Breast epithelium (tissue), 3 donors: ENCODE data around the gene RHOJ.

Experiments used
- POLR2A ChIP-seq: fragments of 450-650 bp; IDR thresholded peaks from one replicate; pipeline ENCODE4 v1.6.1; 2016; ENCODE audit warnings: antibody characterized with exemption, mild to moderate bottlenecking, moderate library complexity
- POLR2AphosphoS5 ChIP-seq, 3 donors: sonication (generic); formaldehyde crosslinking; IDR thresholded peaks; one replicate each; pipeline ENCODE4 v1.6.1; 2017; ENCODE audit warnings: antibody characterized with exemption in 3 of 3
- TF ChIP-seq, protein P1 (sequence below), 3 donors: fragments of 450-650 bp; IDR thresholded peaks; one replicate each; pipeline ENCODE4 v1.5.1; 2016 to 2017; ENCODE audit warnings: antibody characterized with exemption in 3 of 3, mild to moderate bottlenecking in 3 of 3, moderate library complexity in 3 of 3

DNA sequence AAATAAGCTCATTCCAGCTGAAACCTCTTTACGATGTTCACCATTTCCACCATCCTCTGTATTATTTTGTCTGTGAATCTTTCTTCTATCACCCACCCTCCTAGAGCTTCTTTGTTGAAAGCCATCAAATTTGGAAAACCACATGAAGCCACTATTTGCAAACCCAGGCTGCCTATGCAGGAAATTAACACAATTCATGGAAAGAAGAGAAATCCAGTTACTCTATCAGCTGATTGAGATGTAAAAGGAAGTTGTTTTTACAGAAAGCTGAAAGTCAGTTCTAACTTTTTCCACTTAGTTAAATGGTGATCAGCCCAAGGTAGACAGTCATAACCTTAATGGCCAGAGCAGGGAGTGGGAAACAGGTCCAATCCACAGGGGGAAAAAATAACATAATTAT is 6.6 kb downstream of the RHOJ start:
- TF ChIP-seq, protein P1, sequence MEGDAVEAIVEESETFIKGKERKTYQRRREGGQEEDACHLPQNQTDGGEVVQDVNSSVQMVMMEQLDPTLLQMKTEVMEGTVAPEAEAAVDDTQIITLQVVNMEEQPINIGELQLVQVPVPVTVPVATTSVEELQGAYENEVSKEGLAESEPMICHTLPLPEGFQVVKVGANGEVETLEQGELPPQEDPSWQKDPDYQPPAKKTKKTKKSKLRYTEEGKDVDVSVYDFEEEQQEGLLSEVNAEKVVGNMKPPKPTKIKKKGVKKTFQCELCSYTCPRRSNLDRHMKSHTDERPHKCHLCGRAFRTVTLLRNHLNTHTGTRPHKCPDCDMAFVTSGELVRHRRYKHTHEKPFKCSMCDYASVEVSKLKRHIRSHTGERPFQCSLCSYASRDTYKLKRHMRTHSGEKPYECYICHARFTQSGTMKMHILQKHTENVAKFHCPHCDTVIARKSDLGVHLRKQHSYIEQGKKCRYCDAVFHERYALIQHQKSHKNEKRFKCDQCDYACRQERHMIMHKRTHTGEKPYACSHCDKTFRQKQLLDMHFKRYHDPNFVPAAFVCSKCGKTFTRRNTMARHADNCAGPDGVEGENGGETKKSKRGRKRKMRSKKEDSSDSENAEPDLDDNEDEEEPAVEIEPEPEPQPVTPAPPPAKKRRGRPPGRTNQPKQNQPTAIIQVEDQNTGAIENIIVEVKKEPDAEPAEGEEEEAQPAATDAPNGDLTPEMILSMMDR (IDR thresholded peaks at IDR 0.05), result no peak
- TF ChIP-seq POLR2A (no peak), POLR2AphosphoS5 (IDR thresholded peaks at IDR 0.05) (no peak)
